OCI-LY3 (cell line): ENCODE data around the gene CAMTA1.

Experiments used
- EZH2phosphoT487 ChIP-seq: fragments of 200-600 bp; shearing (Covaris generic); IDR thresholded peaks from 2 replicates; pipeline ENCODE4 v1.6.1; 2018; ENCODE audit warnings: antibody characterized with exemption, mixed run types, low read depth
- TF ChIP-seq, protein P1 (sequence below): fragments of 200-600, 300-600 bp; sonication (generic); IDR thresholded peaks from 2 replicates; pipeline ENCODE4 v1.5.1; 2014; ENCODE audit warnings: antibody characterized with exemption, low read length, low read depth

DNA sequence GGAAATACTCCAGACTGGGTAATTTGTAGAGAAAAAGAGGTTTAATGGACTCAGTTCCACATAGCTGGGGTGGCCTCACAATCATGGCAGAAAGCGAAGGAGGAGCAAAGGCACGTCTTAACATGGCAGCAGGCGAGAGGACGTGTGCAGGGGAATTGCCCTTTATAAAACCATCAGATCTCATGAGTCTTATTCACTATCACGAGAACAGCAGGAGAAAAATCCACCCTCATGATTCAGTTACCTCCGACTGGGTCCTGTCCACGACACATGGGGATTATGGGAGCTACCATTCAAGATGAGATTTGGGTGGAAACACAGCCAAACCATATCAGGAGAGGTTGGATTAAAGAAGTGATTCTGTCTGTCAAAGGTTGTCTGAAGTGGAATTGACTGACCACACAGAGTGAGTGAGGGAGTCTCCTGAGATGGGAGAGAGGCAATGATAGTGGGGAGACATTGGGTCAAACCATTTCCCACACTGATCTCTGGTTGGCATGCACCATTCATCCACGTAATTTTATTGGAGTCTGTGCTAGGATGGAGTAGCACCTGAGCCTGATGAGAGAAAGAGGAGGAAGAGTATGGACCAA, 927.6 kb downstream of the CAMTA1 start:
- TF ChIP-seq, protein P1, sequence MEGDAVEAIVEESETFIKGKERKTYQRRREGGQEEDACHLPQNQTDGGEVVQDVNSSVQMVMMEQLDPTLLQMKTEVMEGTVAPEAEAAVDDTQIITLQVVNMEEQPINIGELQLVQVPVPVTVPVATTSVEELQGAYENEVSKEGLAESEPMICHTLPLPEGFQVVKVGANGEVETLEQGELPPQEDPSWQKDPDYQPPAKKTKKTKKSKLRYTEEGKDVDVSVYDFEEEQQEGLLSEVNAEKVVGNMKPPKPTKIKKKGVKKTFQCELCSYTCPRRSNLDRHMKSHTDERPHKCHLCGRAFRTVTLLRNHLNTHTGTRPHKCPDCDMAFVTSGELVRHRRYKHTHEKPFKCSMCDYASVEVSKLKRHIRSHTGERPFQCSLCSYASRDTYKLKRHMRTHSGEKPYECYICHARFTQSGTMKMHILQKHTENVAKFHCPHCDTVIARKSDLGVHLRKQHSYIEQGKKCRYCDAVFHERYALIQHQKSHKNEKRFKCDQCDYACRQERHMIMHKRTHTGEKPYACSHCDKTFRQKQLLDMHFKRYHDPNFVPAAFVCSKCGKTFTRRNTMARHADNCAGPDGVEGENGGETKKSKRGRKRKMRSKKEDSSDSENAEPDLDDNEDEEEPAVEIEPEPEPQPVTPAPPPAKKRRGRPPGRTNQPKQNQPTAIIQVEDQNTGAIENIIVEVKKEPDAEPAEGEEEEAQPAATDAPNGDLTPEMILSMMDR, result no peak
- no peak for TF ChIP-seq EZH2phosphoT487
